WTC11 (cell line): ENCODE results near the gene METRNL.

Experiments used
- CREM ChIP-seq: sonication (generic); formaldehyde crosslinking; IDR thresholded peaks from 2 replicates; pipeline ENCODE4 v1.8.1; 2022; ENCODE audit warnings: mild to moderate bottlenecking, missing genetic modification reagents, moderate library complexity
- CTCF ChIP-seq: fragments of 200-600 bp; IDR thresholded peaks from 2 replicates; pipeline ENCODE4 v1.8.0; 2022; ENCODE audit warnings: antibody characterized with exemption
- FOXP4 ChIP-seq: sonication (generic); formaldehyde crosslinking; IDR thresholded peaks from 2 replicates; pipeline ENCODE4 v1.8.0; 2022; ENCODE audit warnings: mild to moderate bottlenecking, missing genetic modification reagents
- OVOL2 ChIP-seq: fragments of 250-450 bp; sonication (Bioruptor Pico); IDR thresholded peaks from 2 replicates; pipeline ENCODE4 v1.9.0; 2021; ENCODE audit warnings: mild to moderate bottlenecking, borderline replicate concordance
- SMAD3 ChIP-seq: sonication (generic); formaldehyde crosslinking; IDR thresholded peaks from 2 replicates; pipeline ENCODE4 v1.8.0; 2022; ENCODE audit warnings: missing genetic modification reagents, mild to moderate bottlenecking, borderline replicate concordance
- ZBTB21 ChIP-seq: sonication (generic); formaldehyde crosslinking; IDR thresholded peaks from 2 replicates; pipeline ENCODE4 v1.8.1; 2023; ENCODE audit warnings: mild to moderate bottlenecking, missing genetic modification reagents, borderline replicate concordance
- ZNF138 ChIP-seq: sonication (generic); formaldehyde crosslinking; conservative IDR thresholded peaks from 2 replicates; pipeline ENCODE4 v1.8.1; 2022; ENCODE audit warnings: mild to moderate bottlenecking, moderate library complexity, missing genetic modification reagents

- no peak for TF ChIP-seq CTCF
- TF ChIP-seq SMAD3 (CRISPR knock-in tag): no peak
- TF ChIP-seq FOXP4 (CRISPR knock-in tag): no peak
- TF ChIP-seq CREM: no peak
- no peak for TF ChIP-seq OVOL2 (CRISPR knock-in tag)
- no peak for TF ChIP-seq ZBTB21 (CRISPR knock-in tag)
- TF ChIP-seq ZNF138: no peak
These were observed 22.6 kb upstream of the METRNL start for GRCh38 chr17:83056583-83057396.
